Measurements from ENCODE around the gene DENND1C.

DNA sequence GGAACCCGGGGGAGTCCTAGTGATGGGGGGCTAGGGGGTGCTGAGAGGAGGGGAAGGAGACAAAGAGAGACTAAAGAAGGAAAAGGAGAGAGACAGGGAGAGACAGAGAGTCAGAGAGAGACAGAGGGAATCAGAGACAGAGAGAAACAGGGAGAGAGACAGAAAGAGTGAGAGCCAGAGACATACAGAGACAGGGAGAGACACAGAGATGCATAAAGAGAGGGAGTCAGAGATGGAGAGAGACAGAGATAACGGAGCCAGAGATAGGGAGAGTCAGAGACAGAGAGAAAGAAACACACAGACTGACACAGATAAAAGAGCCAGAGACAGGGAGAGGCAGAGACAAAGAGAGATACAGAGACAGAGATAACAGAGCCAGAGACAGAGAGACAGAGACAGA is 47.8 kb upstream of the DENND1C start:
- TF ChIP-seq, protein P1, sequence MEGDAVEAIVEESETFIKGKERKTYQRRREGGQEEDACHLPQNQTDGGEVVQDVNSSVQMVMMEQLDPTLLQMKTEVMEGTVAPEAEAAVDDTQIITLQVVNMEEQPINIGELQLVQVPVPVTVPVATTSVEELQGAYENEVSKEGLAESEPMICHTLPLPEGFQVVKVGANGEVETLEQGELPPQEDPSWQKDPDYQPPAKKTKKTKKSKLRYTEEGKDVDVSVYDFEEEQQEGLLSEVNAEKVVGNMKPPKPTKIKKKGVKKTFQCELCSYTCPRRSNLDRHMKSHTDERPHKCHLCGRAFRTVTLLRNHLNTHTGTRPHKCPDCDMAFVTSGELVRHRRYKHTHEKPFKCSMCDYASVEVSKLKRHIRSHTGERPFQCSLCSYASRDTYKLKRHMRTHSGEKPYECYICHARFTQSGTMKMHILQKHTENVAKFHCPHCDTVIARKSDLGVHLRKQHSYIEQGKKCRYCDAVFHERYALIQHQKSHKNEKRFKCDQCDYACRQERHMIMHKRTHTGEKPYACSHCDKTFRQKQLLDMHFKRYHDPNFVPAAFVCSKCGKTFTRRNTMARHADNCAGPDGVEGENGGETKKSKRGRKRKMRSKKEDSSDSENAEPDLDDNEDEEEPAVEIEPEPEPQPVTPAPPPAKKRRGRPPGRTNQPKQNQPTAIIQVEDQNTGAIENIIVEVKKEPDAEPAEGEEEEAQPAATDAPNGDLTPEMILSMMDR (IDR thresholded peaks at IDR 0.05; ENCODE audit: low read length) = no peak
- no peak for TF ChIP-seq EZH2 (IDR thresholded peaks at IDR 0.05; ENCODE audit: borderline replicate concordance, low read length)
